HK-2 (cell line): Measurements from ENCODE around the gene FOXB1.

Experiments used
- DNase-seq: peaks from one replicate; pipeline ENCODE4 v3.0.0-alpha.2; 2018; ENCODE audit not compliant: unreplicated experiment

Gene FOXB1

DNA sequence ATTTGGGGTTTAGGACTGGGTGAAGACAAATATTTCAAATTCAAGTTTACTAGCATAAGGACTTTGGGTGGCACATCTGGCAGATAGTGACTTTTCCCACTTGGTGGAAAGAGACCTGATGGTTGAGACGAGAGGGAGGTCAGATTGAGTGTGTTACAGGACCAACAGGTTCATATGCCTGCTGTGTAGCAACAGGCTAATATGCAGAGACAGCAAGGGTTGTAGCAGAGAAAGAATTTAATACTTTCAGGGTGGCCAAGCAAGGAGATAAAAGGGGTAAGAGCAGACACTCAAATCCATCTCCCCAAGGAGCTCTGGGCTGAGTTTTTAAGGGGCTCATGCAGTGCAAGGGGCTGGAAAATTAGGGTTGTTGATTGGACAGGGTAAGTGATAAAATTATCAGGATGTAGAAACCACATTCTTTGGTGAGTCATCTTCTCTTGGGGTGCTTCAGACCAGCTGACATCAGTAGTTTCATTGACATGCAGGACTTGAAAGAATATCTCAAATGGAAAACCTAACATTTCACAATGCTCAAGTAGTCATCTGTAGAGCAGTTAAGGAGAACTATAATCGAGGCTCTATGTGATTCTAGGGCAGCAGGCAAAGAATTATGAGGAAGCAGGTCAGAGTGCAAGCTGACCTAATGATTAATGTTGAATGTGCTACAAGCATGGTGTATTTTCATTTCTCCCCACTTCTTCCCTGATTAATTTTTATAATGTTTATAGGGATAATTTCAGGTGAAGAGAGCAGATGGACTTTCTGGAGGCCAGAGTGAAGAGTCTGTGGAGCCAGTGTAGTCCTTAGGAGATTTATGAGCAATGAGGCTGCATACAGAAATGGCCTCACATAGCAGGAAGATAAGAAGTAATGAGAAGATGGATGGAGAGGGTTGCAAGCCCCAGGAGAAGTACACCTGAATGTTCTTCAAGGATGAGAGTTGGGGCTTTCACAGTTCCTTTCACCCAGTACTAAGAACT lies 13.7 kb downstream of the FOXB1 start:
- no peak for DNase-seq

DNA sequence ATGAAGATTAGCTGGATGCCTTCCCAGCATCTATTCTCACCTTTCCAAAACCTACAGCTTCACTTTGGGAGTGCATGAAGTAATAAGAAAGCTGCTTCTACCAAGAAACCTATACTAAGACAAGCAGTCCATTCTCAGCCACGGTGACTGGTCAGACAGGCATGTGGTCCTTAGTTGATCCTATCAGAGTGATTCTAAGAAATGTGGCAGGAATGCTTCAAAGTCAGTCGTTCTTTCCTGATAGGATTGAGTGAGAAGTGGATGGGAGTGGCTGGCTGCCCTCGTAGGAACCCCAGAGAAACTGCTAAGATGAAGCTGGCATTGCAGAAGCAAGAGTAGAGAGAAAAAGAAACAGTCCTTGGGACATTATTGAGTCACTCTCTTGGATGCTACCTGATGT lies 16.6 kb downstream of the FOXB1 start:
- no peak for DNase-seq

DNA sequence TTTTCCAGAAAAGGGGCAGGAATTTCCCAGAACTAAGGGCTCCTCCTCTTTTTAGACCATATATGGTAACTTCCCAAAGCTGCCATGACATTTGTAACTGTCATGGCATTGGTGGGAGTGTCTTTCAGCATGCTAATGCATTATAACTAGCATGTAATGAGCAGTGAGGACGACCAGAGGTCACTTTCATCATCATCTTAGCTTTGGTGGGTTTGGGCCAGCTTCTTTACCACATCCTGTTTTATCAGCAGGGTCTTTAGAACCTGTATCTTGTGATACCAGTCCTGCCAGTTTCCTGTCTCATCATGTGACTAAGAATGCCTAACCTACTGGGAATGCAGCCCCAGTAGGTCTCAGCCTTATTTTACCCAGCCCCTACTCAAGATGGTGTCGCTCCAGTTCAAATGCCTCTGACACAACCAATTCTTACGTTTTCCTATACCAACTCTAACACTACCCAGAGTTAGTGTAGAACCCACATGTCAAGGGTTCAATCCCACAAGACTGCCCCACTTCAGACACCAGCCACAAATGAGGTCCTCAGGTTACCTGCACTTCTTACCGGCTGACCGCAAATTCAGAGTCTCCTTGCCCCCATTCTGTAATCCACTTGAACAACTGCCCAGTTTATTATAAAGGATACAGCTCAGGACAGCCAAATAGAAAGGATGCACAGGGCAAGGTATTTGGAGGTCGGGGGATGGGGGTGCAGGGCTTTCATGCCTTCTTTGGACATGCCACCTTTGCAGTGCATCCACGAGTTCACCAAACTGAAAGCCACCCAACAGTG lies 17.7 kb downstream of the FOXB1 start:
- DNase-seq = no peak

DNA sequence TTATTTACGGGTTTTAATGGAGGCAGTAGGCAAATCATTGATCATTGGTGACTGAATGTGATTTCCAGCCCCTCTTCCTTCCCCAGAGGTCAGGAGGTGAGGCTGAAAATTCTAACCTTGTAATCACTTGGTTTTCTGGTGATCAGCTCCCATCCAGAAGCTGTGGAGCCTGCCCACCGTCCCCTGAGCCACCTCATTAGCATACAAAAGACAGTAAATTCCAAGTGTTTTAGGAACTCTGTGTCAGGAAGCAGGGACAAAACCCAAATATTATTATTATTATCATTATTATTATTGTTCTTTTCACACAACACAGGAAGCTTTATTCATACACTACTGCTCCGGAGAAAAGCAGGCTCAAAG lies 18.2 kb downstream of the FOXB1 start:
- no peak for DNase-seq

DNA sequence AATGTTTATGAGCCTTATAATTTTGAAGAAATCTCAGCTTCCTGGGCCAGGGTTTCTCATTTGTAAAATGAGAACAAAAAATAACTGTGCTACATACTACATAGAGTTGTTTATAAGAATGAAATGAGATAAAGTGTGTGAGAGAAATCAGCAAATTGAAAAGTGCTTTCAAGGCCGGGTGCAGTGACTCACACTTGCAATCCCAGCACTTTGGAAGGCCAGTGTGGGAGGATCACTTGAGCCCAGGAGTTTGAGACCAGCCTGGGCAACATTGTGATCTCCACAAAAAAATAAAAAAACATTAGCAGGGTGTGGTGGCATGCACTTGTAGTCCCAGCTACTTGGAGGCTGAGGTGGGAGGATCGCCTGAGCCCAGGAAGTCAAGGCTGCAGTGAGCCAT lies 22.4 kb downstream of the FOXB1 start:
- DNase-seq = no peak

DNA sequence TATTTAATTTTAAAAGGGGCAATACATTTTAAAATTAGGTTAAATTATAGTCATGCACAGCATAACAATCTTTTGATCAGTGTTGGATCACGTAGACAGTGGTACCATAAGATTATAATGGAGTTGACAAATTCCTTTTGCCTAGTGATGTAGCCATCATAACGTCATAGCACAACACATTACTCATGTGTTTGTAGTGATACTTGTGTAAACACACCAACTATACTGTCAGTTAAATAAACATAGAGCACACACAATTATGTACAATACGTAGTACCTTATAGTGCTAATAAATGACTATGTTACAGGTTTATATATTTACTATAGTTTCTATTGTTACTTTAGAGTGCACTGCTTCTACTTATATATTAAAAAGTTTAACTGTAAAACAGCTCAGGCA lies 31.2 kb downstream of the FOXB1 start:
- no peak for DNase-seq

DNA sequence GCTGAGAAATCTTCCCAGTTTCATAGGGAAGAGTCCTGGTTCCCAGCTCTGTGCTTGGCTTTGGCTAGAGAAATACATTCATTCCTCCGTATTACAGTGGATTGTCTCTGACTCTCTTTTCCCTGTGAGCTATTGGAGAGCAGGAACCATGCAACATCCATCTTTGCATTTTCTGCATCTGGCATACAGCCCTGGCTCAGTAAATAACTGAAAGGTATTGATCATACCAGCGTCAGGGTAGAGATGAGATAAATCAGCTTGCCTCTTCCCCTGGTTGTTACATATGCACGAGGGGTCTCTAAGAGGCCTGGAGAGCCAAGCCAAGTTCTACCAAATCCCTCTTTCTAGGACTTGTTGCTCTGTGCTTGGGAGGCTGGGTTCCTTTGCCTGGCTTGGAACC lies 35.2 kb downstream of the FOXB1 start:
- no peak for DNase-seq

DNA sequence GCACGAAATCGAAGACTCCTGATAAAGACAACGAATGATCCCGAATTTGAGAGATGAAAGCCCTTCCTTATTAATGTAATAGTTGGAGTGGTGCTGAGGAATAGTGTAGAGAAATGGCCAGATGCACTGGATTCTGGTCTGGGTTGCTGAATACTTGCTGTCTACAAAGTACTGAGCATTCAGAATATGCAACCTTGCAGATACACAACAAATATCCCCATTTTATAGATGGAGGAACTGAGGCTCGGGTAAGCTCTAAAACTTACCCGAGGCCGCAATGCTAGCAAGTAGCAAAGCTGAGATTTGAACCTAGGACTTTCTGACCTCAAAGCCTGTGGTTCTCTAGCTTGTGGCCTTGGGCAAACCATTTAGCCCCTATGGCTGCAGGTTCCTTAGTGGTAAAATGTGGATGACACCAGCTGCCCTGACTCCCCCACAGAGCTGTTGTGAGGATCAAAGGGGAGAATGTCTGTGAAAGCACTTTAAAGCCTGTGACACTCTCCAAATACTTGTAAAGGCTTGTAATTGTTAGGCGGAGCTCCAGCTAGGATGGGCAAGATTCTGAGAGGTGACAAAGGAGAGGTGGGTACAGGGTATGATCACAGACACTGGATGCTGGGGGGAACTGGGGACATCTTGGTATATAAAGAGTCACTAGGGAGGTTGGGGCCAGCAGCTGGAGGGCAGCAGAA lies 39.8 kb downstream of the FOXB1 start:
- DNase-seq = no peak

DNA sequence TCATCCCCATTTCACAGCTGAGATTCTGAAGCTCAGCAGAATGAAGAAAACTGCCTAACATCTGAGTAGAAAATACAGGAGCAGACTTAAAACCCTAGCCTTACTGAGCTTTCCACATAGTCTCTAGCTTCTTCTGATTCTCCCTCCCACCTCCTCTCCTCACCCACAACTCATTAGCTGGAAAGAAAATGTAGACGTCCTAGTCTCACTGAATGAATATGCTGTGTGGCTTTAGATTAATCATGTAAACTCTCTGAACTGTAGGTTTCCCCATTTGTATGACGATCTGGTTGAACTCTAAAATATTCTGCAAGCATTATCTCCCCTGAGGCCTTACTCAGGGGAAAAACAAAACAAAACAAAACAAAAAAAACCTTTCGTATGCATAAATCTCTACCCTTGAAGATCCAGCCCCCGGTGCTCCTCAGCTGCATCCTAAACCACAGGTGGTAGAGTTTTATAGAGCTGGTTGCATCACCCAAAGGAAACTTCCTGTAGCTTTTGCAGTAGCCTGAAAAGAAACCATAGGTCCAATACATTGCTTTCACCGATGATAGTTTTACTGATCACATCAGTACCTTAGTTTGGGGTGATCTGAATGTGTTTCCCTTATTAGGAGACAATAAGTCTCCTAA lies 40.6 kb downstream of the FOXB1 start:
- DNase-seq = no peak

DNA sequence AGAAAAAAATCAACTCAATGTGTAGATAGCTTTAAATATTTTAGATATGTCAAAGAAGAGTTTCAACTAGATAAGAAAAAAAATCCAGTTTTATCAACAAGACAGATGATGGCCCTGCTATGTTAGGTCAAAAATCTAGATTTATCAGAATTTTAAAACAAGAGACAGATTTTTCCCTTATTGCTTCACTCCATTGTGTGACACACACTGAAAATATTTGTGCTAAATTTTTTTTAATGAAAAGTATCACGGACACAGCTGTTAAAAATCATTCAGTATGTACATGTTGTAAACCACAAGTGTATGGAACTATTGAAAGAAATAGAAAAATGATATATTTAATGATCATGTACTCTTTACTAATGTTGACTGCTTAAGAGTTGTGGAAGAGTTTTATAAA lies 43.6 kb downstream of the FOXB1 start:
- no peak for DNase-seq

DNA sequence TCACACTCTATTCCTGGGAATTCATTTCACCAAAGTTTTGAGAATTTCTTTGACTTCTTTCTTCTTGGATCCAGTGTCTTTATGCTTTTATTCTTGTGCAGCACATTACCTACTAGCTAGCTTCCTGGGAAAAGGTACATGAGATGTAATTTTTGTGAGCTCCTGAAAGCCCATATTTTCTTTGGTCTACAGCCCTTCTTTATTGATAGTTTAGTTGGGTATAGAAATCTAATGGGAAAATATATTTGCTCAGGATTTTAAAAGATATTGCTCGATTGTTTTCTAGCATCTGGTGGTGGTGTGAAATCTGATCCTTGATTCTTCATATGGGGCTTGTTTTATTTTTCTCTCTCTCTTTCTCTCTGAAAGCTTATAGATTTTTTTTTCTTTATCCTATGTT lies 45.8 kb downstream of the FOXB1 start:
- no peak for DNase-seq

DNA sequence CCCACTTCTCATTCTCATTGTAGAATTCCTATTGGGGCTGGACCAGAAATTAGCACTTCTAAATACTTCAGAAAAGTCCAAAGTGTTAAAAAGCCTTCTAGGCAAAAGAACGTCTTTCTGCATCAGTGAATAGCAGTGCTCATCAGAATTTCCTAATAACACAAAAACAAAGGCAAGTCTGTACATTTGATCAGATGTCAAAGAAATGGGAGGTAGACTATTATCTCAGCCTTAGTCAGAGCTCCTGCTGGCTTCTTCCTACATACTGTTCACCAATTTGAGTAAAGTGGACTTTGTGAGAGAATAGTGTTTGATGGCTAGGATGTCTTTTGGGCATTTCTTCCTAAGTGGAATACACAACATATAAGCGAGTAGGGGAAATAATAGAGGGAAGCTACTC lies 48.7 kb downstream of the FOXB1 start:
- no peak for DNase-seq

DNA sequence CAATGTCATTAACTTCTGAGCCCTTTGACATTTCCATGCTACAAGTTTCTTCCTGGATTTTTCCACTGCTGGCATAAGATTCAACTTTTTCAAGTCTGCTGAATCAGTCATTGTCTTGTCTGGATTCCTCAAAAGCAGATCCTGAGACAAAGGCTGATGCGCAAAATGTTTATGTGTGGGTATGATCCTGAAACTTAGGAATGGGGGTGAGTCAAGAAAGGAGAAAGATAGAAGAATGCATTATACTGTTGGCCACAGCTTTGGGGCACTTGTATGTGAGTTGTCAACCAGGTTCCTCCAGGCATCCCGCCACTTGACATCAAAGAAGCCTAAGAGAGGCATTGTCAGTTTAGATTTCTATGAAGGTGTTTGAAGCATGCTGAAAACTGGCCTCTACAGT lies 50.4 kb downstream of the FOXB1 start:
- no peak for DNase-seq
